HG03460 (cell line): Measurements from ENCODE around the gene HNRNPA2B1.
"Not testable (repeated sequence)": the region's sequence is repeated elsewhere in the genome, so short reads cannot be mapped to it uniquely, and the experiment has no call there.

Source experiments
- ATAC-seq: cut with Tn5 transposase; IDR thresholded peaks from one replicate; pipeline ENCODE4 v1.9.1; 2021; ENCODE audit not compliant: unreplicated experiment

The HNRNPA2B1 gene

DNA sequence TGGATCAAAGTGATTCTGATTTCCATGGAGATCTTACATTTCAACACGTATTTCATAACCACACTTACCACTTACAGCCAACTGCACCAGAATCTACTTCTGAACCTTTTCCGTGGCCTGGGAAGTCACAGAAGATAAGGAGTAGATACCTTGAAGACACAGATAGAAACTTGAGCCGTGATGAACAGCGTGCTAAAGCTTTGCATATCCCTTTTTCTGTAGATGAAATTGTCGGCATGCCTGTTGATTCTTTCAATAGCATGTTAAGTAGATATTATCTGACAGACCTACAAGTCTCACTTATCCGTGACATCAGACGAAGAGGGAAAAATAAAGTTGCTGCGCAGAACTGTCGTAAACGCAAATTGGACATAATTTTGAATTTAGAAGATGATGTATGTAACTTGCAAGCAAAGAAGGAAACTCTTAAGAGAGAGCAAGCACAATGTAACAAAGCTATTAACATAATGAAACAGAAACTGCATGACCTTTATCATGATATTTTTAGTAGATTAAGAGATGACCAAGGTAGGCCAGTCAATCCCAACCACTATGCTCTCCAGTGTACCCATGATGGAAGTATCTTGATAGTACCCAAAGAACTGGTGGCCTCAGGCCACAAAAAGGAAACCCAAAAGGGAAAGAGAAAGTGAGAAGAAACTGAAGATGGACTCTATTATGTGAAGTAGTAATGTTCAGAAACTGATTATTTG is 15.3 kb downstream of the HNRNPA2B1 start:
- no peak for ATAC-seq

DNA sequence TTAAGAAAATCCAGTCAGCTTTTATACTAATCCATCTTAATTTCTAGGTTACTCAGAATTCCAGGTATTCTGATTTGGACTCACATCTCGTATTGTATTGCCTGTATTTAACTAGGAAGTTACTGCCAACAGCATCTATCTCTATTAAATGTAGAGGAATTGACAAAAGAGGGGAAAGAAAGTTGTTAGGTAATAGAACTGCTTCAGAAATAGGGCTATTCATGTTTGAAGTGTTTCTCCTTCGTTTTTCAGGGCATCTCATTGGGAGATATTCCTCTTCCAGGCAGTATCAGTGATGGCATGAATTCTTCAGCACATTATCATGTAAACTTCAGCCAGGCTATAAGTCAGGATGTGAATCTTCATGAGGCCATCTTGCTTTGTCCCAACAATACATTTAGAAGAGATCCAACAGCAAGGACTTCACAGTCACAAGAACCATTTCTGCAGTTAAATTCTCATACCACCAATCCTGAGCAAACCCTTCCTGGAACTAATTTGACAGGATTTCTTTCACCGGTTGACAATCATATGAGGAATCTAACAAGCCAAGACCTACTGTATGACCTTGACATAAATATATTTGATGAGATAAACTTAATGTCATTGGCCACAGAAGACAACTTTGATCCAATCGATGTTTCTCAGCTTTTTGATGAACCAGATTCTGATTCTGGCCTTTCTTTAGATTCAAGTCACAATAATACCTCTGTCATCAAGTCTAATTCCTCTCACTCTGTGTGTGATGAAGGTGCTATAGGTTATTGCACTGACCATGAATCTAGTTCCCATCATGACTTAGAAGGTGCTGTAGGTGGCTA is 16.1 kb downstream of the HNRNPA2B1 start:
- ATAC-seq, result not testable (repeated sequence)

DNA sequence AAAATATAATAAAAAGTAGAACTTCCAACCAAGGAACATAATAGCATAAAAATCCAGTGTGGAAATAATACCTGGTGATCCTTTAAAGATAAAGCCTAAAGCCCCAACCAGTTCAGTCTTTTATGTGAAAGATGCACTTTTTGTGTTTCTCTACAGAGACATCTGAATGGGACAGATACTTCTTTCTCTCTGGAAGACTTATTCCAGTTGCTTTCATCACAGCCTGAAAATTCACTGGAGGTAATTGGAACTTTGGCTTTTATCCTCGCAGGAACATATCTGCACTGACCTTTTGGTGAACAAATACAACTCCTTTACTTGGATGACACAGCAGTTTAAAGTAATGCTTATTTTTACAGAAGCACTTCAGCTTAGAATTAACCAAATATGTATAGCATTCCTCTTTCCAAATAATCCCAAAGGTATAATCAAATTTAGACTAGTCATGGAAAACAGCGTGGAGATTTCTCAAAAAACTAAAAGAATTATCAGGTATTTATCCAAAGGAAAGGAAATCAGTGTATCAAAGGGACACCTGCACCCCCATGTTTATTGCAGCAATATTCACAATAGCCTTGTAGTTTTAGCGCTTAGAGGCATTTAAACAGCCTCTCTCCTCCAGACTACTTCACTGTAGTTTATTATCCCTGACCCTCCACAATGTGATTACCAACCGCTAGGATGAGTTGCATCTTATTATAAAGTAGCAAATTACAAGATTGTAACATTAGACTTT is 16.8 kb downstream of the HNRNPA2B1 start:
- no peak for ATAC-seq

DNA sequence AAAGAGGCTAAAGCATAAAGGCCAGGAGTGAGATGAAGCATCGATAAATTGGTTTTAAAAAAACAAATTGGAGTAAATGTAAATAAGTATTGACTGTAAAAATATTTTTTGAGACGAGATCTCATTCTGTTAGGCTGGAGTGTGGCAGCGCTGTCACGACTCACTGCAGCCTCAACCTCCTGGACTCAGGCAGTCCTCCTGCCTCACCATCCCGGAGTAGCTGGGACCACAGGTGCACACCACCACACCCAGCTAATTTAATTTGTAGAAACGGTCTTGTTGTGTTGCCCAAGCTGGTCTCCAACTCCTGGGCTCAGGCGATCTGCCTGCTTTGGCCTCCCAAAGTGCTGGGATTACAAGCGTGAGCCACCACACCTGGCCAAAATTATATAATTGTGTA is 17.8 kb downstream of the HNRNPA2B1 start:
- no peak for ATAC-seq

DNA sequence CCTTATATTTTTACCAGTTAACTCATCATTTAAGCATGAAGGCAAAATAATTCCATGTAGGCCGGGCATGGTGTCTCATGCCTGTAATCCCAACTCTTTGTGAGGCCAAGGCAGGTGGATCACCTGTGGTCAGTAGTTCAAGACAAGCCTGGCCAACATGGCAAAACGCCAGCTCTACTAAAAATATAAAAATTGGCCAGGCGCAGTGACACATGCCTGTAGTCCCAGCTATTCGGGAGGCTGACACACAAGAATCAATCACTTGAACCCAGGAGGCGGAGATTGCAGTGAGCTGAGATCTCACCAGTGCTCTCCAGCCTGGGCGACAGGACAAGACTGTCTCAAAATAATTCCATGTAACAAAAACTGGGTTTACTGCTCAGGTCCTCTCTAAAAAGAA is 18.3 kb downstream of the HNRNPA2B1 start:
- ATAC-seq, result no peak

DNA sequence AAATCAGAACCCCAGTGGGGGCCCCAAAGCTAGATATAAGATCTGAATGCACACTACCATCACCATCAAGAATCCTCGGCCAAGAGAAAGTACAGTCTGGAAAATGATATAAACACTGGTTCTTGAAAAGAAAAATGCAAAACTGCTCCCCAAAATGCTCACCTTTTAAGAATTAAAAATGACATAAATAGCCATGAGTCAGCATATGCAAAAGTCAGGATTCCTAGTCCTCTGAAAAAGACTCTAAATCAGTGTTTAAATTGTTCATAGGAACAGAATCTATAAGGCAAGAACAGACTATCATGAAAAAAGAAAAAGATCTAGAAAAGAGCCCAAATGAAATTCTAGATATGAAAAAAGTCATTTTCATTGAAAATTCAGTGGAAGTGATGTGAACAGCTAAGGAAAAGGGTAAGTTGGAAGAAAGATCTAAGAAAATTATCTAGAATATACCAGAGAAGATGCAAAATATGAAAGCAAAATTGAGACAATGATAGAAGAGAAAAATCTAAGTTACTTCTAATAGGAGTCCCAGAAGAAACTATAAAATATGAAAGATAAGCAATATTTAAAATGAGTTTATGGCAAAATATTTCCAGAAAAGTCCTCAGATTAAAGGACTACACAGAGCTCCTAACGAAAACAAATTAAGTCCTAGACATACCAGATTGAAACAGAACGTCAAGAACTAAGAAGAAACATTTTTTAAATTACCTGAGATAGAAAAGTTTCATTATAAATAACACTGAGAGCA is 18.9 kb downstream of the HNRNPA2B1 start:
- no peak for ATAC-seq

DNA sequence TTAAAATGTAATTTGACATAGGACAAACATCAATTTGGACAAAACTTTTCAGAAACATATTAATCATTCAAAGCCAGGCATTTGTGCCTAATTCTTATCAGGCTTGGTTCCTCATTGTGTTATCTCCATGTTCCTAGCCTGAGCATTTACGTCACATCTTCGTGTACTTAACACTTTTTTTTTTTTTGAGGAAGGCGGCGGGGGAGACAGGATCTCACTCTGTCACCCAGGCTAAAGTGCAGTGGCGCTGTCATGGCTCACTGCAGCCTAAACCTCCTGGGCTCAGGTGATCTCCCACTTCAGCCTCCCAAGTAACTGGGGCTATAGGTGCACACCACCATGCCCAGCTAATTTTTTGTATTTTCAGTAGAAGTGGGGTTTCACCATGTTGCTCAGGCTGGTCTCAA is 19.8 kb downstream of the HNRNPA2B1 start:
- no peak for ATAC-seq

DNA sequence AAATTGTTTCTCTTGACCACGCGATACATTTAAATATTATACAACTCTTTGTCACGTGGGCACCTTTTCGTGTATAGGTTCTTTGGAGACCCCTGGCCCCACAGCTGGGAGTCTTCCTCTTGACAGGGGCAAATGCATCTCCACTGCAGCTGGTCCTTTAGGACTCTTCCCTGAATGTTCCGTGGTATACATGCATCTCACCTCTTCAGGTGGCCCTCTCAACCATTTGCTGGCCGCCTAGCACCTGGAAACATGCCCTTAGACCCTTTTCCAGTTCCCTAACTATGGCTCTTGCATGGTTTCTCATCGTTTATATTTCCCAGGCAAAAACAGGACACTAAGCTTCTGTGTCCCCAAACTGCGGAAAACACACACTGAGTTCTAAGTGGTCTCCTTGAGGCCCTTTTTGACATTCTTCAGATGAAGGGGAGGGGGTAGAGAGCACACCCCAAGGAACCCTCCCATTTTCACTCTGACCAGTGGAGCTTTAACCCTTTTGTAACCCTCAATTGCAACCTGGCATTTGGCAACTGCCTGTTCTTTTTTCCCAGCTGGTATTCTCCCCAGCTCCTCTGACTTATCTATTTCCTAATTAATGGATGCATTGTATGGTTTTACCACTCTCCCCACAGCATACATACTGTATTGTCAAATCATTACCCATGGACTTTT is 20.6 kb downstream of the HNRNPA2B1 start:
- ATAC-seq, result no peak

DNA sequence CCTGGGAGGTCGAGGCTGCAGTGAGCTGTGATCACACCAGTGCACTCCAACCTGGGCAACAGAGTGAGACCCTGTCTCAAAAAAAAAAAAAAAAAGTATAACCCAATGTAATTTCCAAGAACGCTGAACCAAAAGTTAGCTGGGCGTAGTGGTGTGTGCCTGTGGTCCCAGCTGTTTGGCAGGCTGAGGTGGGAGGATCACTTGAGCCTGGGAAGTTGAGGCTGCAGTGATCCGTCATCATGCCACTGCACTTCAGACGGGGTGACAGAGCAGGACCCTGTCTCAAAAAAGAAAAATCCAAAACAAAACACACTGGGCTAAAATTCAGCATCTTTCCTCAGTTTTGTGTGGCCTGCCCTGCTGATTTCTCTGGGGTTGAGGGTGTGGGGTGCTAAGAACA is 21.1 kb downstream of the HNRNPA2B1 start:
- no peak for ATAC-seq

DNA sequence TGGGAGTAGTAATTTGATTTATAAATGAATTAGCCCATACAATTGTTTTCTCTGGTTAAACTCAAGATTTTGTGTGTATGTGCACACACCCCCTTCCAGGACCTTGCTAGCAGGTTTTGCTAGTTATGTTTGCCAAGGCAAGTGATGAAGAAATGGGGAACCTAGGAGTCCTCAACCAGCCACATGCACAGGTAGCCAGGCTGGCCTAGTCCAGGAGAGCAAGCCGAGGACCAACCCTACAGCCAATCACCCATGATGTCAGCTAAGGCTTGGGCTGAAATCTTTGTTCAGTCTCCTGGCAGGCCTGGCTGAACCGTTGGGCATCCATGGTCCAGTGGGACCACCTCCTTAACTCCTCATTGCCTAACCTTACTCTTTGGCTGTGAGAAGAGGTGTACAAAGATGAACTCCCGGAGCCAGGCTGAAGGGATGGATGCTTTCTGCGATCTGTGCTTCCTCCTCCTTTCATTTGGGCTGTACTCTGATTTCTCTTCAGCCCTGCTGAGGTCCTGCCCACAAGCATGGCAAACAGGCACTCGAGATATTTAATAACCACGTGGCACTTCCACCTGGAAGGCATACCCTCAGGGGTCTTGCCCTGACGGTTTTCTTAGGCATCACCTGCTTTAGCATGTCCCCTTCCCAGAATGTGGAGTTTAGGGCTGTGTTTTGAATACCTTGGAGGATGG is 22.1 kb downstream of the HNRNPA2B1 start:
- ATAC-seq, result no peak

DNA sequence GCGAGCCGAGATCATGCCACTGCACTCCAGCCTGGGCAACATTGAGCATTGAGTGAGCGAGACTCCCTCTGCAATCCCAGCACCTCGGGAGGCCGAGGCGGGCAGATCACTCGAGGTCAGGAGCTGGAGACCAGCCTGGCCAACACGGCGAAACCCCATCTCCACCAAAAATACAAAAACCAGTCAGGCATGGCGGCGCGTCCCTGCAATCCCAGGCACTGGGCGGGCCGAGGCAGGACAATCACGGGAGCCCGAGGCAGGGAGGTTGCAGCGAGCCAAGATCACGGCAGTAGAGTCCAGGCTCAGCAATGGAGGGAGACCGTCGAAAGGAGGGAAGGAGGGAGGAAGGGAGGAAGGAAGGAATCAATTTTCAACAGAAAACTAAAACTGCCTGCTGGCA is 23.3 kb downstream of the HNRNPA2B1 start:
- ATAC-seq, result not testable (repeated sequence)

DNA sequence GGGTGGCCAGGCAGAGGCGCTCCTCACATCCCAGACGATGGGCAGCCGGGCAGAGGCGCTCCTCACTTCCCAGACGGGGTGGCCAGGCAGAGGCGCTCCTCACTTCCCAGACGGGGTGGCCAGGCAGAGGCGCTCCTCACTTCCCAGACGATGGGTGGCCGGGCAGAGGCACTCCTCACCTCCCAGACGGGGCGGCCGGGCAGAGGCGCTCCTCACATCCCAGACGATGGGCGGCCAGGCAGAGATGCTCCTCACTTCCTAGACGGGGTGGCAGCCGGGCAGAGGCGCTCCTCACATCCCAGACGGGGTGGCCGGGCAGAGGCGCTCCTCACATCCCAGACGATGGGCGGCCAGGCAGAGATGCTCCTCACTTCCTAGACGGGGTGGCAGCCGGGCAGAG is 23.9 kb downstream of the HNRNPA2B1 start:
- not testable (repeated sequence) for ATAC-seq

DNA sequence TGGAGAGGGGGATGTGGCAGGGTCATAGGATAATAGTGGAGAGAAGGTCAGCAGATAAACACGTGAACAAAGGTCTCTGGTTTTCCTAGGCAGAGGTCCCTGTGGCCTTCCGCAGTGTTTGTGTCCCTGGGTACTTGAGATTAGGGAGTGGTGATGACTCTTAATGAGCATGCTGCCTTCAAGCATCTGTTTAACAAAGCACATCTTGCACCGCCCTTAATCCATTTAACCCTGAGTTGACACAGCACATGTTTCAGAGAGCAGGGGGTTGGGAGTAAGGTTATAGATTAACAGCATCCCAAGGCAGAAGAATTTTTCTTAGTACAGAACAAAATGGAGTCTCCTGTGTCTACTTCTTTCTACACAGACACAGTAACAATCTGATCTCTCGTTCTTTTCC is 24.6 kb downstream of the HNRNPA2B1 start:
- ATAC-seq, result not testable (repeated sequence)

DNA sequence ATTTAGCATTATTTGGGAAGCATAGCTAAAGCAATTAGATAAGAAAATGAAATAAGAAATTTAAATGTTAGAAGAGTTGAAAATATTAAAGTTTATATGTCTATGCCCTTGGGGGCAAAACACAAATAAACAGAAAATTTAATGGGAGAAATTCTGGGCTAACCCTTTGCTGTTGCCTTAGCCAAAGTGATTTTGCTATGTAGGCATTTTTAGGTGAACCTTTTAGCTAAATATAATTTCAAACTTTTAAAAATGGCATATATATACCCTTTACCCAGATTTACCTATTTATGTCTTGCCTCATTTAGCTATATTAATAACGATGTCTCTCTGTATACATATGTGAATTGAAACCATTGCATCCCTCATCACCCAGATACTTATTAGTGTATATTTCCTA is 28.5 kb downstream of the HNRNPA2B1 start:
- no peak for ATAC-seq

DNA sequence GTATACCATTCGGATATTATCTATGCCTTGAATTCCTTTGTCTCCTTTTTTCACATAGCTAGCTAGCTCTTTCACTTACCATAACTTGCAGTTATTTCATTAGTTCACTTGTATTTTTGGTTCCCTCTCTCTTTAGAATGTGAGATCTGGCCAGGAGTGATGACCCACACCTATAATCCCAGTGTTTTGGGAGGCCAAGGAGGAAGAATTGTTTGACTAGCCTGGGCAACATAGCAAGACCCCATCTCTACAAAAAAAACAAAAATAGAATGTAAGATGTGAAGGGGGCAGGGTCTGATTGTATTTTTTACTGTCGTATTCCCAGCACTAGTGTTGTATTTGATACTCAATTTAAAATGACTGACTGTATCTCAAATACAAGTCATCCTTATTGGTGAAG is 28.9 kb downstream of the HNRNPA2B1 start:
- no peak for ATAC-seq

DNA sequence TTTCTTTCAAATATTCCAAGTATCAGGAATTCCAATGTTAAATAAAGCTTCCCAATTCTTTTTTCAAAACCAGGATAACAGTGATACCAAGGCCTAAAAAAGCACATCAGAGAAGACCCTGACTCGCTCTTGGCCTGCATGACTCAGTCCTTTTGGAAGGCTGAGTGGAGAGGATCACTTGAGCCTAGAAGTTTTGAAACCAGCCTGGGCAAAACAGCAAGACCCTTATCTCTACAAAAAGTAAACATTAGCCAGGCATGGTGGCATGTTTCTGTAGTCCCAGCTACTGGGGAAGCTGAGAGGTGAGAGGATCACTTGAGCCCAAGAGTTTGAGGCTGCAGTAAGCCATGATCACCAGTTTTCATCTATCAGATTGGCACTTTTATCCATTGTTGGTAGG is 29.9 kb downstream of the HNRNPA2B1 start:
- ATAC-seq, result no peak

DNA sequence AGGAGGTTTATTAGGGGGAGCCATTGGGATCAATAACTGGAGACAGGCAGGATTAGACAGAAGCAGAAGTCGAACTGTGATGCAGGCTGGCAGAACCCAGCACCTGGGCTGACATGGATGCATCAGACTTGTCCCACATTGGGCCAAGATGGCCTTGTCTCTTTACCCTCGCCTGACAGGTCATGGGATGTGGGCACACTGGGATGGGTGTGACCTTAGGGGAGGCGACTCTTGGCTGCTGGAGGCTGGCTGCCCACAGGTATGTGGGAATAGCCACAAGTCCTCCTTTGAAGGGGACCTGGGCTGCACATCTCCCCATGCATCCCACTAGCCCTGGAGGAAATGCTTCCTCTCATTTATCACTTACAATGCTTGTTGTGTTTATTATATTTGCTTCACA is 31.3 kb downstream of the HNRNPA2B1 start:
- ATAC-seq, result no peak

DNA sequence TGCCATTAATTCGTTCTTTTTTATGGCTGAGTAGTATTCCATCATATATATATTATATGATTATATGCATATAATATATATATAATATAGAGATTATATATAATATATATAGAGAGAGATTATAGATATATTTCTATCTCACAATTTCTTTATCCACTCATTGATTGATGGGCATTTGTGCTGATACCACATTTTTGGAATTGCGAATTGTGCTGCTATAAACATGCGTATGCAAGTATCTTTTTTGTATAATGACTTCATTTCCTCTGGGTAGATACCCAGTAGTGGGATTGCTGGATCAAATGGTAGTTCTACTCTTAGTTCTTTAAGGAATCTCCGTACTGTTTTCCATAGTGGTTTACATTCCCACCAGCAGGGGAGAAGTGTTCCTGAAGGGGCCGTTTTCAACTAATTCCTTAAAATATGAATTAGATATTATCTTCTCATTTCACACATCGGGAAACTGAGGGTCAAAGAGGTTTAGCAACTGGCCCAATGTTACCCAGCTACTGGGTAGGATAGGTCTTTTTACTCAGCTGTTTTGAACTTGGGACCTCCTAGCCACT is 32.0 kb downstream of the HNRNPA2B1 start:
- ATAC-seq, result no peak

DNA sequence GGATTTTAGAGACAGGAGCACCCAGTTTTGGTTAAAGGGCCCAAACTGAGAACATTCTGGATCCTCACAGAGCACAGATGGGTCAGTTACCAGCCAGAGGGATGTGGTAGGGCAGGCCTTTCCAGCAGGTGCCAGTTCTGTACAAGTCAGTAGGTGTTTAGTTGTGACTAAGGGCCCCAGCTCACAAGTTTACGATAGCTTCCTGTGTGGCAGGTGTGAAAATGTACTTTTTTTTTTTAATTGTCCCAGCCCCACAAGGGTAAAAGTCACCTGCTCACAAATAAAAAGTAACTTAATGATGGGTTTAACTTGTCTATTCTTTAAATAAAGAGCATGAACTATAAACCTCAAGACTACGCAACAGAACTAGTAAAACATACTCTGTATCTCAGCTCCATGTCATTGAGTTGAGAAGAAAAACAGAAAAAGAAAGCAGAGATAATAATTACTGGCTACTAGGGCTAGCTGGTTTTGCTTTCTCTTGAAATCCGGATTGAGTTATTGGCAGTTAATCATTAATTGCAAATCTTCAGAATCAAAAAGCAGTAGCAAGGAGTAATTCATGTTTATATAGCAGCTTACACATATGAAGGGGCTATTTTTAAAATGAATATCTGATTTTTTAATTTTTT is 33.1 kb downstream of the HNRNPA2B1 start:
- ATAC-seq, result peak; percentile 83
